Fibroblast of peridontal ligament (primary cell): ENCODE data around the gene STK16.

ENCODE experiments used
- DNase-seq: peaks from one replicate; pipeline ENCODE4 v3.0.0-alpha.2; 2010; ENCODE audit errors: extremely low read depth

The STK16 gene

DNA sequence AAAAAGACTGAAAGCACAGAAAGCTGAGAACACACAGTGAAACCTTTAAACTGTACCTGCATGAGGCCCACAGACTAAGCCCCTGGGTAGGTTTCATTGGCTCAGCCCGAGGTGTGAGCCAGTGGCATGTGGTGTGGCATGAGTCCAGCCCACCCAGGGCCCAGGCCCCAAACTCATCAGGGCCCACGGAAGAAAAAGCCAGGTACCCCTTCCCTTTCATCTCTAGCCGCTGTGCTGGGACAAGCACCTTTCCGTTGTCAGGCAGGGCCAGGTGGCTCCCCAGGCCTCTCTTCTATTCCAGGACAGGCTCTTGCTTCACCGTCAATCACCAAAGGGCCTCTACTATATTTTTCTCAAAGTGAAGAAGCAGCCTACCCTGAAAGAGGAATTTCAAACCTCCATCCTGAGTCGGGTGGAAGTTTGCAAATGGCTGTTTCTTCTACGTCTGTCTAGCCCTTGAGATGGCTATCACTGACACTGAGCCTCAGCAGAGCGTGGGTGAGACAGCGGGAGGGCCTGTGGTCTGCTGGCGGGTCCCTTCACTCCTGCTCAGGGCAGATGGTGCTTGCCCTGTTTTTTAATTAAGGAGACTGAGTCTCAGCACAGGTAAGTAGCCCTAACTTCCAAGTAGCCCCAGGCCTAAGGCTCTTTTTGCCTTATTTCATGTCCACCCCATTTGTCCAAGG is 42.4 kb downstream of the STK16 start:
- no peak for DNase-seq

DNA sequence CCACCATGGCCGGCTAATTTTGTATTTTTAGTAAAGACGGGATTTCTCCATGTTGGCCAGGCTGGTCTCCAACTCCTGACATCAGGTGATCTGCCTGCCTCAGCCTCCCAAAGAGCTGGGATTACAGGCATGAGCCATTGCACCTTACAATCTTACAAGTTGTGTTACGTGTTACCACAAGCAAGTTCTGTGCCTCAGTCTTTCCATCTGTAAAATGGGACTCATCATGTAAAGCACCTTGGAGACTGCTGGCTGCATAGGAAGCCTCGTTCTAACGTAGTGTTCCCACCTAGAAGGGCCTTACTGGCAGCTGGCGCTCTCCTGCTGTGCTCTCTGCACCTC is 43.9 kb downstream of the STK16 start:
- no peak for DNase-seq

DNA sequence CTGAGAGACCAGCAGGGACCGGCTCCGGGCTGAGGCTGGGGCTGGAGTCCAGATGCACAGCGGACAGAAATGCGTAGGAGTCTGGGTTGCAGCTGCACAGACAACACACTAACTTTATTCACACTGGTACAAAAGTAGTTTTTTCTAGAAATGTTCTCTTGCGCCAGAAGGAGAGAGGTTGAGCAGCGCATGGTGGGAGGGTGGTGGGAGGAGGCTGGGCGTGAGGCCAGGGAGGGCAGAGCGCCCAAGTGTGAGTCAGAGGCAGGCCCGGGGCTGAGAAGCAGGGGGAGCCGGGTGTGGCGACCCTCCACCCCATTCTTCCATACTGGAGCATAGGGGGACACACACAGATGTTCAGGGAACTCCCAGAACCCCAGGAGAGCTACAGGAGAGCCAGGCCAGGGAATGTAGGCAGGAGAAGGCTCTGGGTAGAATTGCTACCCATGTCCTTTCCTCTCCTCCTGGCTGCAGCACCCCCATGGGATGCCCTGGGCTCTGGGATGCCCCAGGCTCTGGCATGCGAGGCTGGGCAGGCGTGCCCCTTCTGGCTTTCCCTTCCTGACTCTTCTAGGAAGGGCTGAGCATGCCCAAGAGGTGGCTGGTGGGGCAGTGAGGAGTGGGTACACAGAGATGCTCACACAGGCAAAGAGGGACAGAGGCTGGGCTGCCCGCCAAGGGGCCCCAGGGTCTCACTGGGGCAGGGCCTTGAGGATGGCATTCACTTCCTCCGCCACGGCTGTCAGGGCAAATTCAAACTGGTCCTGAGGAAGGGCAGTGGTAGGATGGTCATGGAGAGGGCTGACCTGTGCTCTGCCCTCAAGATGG is 44.5 kb downstream of the STK16 start:
- peak; percentile 91 for DNase-seq

DNA sequence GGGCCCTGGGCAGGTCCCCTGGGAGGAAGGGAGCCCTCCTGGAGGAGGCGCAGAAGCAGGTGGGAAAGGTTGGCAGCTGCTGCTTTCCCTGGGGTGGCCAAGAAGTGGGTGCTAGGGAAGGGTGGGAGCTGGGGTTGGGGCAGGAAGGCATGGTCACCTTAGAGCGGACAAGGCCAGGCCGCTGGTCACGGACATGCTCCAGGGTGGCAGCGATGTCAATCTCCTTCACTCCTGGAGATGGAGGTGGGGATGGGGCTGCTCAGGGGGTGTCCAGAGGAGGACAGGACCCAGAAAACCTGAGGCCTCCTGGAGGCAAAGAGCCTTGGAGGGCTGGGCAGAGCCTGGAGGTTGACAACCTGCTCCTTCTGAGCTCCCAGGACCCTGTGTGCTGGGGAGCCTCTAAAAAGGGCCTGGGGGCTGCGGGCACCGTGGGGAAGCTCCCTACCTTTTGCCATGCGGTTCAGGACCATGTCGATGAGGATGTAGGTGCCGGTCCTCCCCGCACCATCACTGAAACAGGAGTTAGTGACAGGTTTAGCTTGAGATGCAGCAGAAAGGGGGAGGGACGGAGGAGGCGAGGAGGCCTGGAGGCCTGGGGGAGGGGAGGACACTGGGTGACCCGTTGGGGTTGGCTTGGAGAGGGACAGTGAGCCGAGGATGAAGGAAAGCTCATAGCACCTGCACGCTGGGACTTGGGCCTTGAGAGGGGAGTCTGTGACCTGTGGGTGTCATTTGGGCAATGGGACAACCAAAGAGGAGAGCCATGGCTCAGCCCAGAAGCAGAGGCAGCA is 45.3 kb downstream of the STK16 start:
- DNase-seq: no peak

DNA sequence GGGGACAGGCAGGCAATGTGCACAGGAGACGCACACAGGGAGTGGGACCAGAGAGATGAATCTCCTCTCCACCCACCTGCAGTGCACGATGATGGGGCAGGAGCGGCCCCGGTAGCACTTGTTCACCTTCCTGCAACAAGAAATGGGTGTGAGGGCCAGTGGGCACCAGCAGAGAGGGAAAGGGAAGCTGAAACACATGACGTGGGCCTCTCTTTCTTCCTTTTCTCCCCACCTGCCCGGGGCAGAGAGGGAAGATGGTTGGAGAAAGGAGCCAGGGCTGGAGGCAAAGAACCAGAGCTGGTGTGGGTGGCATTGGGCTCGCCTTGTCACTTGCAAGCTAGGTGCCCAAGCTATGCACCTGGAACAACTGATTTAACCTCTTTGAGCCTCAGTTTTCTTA is 46.1 kb downstream of the STK16 start:
- no peak for DNase-seq

DNA sequence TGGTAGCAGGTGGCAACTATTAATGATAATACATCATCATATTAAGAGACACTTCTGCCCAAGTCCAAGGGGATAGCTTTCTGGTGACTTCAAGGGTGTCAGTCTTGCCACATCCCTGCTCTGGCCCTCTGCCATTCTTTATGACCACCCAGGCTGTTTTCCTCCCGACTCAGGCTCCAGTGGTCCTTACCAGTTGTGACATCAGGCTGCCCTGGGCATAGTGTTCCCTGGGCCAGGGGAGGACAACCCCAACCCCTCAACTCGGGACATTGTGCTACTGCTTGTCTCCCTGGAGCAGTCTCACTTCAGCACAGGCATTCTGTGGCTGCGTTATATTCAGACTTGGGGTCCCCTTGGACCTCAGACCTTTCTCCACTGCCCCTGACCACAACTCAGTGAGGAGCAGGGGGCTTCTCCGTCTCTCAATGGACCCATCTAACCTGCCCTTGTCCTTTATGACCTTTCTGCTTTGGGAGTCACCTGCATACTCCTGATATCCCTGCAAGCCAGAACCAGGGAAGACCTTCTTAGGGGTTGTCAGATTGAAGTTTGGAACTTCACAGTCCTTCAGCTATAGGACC is 46.7 kb downstream of the STK16 start:
- no peak for DNase-seq

DNA sequence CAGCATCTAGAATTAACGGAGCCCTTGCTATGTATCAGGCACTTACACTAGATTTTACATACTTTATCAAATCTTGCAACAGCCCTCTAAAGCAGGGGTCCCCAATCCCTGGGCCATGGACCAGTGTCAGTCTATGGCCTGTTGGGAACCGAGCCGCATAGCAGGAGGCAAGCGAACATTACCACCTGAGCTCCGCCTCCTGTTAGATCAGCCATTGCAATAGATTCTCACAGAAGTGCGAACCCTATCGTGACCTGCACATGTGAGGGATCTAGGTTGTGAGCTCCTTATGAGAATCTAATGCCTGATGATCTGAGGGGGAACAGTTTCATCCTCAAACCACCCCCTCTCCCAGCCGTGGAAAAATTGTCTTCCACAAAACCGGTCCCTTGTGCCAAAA is 47.3 kb downstream of the STK16 start:
- DNase-seq: no peak

DNA sequence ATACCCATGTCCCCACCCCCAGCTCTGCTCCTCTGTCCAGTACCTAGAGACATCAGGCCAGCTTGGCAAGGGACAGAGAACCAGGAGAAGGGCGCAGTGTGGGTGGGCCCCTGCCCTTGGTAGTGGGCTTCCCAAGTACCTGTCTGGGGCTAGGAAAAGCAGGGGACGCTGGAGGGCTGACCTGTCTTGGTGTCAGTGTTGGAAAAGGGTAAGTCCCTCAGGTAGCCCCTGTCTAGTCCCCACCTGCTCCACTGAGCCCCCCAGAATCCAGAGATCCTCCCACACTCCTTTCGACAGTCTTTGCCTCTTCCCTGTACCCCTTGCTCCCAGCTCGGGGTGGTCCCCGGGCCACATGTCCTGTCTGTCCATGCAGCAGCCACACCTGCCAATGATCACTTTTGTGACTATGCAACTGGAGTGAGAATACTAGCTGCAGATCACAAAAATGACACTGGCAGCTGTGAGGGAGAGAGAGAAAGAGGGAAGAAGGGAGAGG is 48.5 kb downstream of the STK16 start:
- DNase-seq: no peak

DNA sequence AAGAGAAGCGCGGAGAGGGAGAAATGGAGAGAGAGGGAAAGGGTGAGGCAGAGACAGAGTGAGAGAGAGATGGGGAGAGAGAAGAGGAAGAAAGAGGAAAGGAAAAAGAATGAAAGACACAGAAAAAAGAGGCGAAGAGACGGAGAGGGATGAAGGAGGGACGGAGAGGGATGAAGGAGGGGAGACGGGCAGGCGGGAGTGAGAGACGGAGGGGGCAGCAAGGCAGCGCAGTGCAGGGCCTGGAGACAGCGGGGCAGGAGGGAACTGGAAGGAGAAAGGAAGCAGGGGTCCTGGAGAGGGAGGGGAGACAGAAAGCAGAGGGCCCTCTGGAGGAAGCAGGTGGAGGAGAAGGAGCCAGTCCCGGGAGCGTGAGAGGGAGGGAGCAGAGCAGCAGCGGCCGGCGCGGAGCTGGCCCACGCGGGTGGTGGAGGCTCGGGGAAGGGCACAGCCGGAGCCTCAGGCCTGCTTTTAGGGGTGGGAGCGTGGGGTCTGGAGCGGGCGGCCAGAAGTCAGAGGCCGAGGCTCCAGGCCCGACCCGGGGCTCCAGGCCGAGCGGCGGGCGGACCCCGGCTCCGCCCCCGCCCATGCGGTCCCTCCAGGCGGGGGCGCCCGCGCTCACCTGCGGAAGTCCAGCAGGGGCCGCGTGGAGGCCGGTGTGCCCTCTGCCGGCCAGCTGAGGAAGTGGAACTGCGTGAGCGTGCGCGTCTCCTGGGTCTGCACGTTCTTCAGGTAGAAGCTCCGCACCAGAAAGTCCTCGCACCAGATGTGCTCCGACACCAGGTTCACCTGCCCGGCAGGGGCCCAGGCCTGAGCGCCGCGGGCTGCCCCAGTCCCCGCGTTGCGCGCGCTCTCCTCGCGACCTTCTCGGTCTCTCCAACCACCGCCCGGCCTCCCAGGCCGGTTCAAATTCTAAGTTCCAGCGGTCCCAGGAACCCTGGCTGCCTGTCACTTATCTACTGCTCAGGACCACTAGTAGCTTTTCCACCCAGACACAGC is 49.4 kb downstream of the STK16 start:
- DNase-seq: peak; percentile 69

DNA sequence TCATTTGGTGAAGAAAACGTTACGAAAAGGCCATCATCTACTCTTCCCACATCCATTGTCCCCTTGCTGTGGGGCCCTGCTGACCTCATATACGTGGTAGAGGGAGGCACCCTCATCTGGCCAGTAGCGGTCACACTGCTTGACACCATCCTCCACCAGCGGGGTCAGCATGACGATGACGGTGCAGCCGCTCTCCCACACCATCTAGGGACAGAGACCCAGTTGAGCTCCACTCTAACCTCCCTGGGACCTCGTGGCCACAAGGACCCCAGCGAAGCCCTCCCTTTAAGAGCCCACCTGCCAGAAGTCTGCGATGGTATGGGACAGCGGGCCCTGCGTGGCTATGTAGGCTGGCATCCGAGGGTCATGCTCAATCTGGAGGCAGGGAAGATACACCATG is 50.9 kb downstream of the STK16 start:
- no peak for DNase-seq

DNA sequence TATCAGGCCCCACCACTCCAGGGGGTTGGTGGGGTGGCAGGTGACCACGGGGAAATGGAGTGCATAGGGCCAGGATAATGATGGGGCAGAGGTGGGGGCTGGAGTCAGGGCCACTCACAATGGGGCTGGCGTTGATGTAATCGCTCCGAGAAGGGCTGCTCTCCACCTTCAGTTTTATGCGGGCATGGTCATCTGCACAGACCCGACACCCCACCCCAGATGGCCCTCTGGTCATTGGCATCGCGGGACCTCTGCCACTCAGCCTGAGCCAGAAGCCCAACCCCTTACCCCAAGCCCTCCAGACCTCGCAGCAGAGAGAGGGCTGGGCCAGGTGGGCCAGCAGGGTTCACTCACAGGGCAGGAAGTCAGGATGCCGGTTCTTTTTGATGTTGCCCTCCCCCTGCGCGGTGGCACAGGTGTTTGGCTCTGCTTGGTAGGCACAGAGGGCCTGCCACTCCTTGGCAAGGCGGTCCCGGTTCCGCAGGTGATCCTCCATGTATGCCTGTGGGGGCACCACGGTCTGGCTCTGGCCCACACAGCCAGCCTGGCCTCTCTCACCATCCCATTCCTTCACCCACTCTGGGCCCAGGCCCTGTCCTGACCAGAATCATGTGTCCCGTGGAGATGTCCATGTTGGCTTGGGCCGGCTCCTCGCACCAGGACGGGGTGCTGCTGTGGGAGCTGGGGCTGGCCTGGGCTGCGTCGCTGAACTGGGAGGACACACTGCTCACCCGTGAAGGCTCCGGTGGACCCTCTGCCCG is 51.5 kb downstream of the STK16 start:
- DNase-seq: no peak

DNA sequence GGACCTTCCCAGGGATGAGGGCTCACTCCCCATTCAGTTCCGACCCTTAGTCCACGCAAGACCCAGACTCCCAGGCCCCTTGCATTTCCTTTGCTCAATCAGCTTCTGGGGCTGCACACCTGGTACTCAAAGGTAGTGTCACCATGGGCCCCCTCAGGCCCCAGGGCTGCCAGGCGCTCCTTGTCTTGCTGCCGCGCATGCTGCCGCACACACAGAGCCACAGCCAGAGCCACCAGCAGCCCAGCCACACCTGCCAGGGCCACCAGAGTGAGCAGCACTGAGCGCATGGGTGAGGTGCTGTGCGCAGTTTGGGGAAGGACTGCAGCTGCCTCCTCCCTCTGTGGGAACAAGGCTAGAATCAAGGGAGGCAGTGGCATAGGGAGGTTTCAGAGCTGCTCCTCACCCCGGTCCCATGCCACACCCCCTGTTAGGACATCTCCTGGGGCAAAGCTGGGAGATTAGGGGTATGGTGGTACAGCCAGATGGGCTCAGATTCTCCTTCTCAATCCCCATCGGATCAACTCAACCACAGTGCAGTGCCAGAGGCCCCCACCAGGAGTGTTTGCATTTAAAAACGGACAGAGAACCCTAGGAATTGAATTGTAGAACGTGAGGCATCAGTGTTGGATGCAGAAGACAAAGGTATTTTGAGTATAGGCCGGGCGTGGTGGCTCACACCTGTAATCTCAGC is 52.6 kb downstream of the STK16 start:
- DNase-seq: no peak

DNA sequence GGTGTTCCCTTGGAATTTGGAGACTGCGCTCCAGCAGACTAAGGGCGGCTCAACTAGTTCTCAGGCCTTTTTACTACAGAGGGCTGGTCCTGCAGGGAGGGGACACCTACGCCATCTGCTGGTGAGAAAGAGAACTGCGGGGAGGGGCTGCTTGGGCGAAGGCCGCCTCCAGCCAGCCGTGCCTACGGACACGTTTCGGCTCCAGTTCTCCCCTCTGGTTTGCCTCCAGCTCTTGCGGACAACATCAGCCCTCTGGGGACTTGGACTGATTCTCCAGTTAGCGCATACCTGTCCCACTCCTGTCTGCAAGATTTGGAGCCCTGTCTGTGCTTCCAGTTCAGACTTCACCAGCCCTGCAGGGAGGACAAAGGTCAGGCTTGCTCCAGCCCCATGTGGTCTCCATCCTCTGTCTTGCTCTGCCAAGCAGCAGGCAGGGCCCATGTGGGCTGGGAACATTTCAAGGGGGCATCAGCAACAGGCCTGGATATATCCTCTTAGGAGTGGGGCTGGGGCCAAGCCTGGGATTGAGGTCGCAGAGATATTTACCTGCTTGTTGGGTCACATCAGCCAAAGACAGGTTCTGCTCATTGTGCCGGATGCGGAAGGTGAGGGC is 53.6 kb downstream of the STK16 start:
- peak; percentile 78 for DNase-seq

DNA sequence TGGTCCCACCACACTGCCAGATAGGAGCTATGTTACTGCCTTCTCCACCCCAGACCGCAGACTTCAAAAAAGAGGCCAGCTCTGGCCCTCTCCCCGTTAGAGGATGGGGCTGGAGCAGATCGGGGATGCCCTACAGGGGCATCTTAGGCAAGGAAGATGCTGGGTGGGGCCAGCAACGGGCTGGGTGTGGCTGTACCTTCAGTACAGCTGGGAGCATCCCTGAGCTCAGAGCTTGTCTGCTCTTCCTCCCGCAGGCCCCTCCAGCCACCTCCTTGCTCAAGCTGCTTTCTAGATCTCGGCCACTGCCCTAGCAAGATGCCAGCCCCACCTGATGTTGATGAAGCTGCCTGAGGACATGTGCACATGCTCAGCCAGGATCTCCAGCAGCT is 54.1 kb downstream of the STK16 start:
- DNase-seq: no peak
